ENCODE data around the gene TCF7L1. TPM values are rescaled to one million over a fixed set of nuclear protein-coding genes. Genes with fewer than 3 reads are reported as not detected.
"Not testable (repeated sequence)": the region's sequence is repeated elsewhere in the genome, so short reads cannot be mapped to it uniquely, and the experiment has no call there.

TCF7L1 gene
- total RNA-seq, 1 donor from 2014 or later: 62.7 TPM

GRCh38 chr2:85341269-85342029 lies 208.3 kb downstream of the TCF7L1 start:
- Mint-ChIP-seq H3K4me1 (ENCODE audit: low read depth) (no peaks in the 10 kb centered on the region), H3K9me3 (ENCODE audit: low read depth) (no peaks in the 10 kb centered on the region), H3K27ac (no peak overlapping the region), H3K4me3 (ENCODE audit: low read depth) (no peak overlapping the region), H3K27me3 (peaks cover 14% of the 10 kb centered on the region), H3K36me3 (ENCODE audit: insufficient read depth) (peaks cover 4% of the 10 kb centered on the region)
- TF ChIP-seq CTCF (IDR thresholded peaks at IDR 0.05; ENCODE audit: unreplicated experiment): no peak
- no peak for DNase-seq (ENCODE audit: low spot score, unreplicated experiment)

- H3K36me3 Mint-ChIP-seq (ENCODE audit: insufficient read depth): peaks cover 4% of the 10 kb centered on the region
- no peaks in the 10 kb centered on the region for H3K9me3 Mint-ChIP-seq (ENCODE audit: low read depth)
- H3K27me3 Mint-ChIP-seq: peaks cover 14% of the 10 kb centered on the region
- no peaks in the 10 kb centered on the region for H3K4me1 Mint-ChIP-seq (ENCODE audit: low read depth)
- H3K27ac Mint-ChIP-seq: no peak overlapping the region
- no peak overlapping the region for H3K4me3 Mint-ChIP-seq (ENCODE audit: low read depth)
- TF ChIP-seq CTCF (IDR thresholded peaks at IDR 0.05; ENCODE audit: unreplicated experiment): no peak
- no peak for DNase-seq (ENCODE audit: low spot score, unreplicated experiment)
These were observed 209.0 kb downstream of the TCF7L1 start for GRCh38 chr2:85342156-85342555.

GRCh38 chr2:85343207-85343895 lies 210.2 kb downstream of the TCF7L1 start:
- not testable (repeated sequence) for H3K27ac Mint-ChIP-seq; DNase-seq (ENCODE audit: low spot score, unreplicated experiment); H3K4me3 Mint-ChIP-seq (ENCODE audit: low read depth); H3K4me1 Mint-ChIP-seq (ENCODE audit: low read depth); H3K9me3 Mint-ChIP-seq (ENCODE audit: low read depth)
- peaks cover 11% of the 10 kb centered on the region for H3K27me3 Mint-ChIP-seq
- H3K36me3 Mint-ChIP-seq (ENCODE audit: insufficient read depth): peaks cover 10% of the 10 kb centered on the region

GRCh38 chr2:85344356-85344954 lies 211.3 kb downstream of the TCF7L1 start:
- Mint-ChIP-seq H3K4me3 (ENCODE audit: low read depth) (no peak overlapping the region), H3K27ac (no peak overlapping the region), H3K27me3 (peaks cover 9% of the 10 kb centered on the region)

GRCh38 chr2:85347599-85347998 lies 214.4 kb downstream of the TCF7L1 start:
- Mint-ChIP-seq H3K36me3 (ENCODE audit: insufficient read depth) (peaks cover 19% of the 10 kb centered on the region), H3K4me3 (ENCODE audit: low read depth) (no peak overlapping the region), H3K27ac (no peak overlapping the region), H3K27me3 (no peaks in the 10 kb centered on the region), H3K9me3 (ENCODE audit: low read depth) (no peaks in the 10 kb centered on the region), H3K4me1 (ENCODE audit: low read depth) (peaks cover 6% of the 10 kb centered on the region)
- no peak for TF ChIP-seq CTCF (IDR thresholded peaks at IDR 0.05; ENCODE audit: unreplicated experiment)
- no peak for DNase-seq (ENCODE audit: low spot score, unreplicated experiment)

More at GRCh38 chr2:85344356-85344954, 211.3 kb downstream of the TCF7L1 start:
- DNase-seq (ENCODE audit: low spot score, unreplicated experiment): no peak
- H3K4me1 Mint-ChIP-seq (ENCODE audit: low read depth): peaks cover 6% of the 10 kb centered on the region
- no peaks in the 10 kb centered on the region for H3K9me3 Mint-ChIP-seq (ENCODE audit: low read depth)
- TF ChIP-seq CTCF (IDR thresholded peaks at IDR 0.05; ENCODE audit: unreplicated experiment): no peak
- H3K36me3 Mint-ChIP-seq (ENCODE audit: insufficient read depth): peaks cover 10% of the 10 kb centered on the region

Data from progenitor cell of endocrine pancreas (in vitro differentiated cells).